ENCODE data around the gene OAS2.

DNA sequence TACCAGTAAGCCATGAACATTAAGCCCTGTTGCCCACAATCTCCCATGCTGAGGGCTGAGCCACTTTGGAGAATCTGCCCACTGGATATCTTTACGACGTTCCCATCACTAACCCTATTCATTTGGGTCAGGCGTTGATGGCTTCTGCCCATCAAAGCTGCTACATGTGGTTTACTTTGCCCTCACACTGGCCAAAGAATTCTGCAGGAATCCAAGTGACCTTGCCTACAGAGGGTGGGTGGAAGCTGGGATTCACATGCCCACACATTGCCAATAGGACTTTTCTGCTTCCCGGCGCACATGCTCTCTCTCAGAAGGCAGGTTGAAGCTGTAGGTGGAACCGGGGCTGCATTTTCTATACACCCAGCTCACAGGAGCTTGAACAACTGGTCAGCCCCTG is 28.3 kb downstream of the OAS2 start:
- TF ChIP-seq, protein P1, sequence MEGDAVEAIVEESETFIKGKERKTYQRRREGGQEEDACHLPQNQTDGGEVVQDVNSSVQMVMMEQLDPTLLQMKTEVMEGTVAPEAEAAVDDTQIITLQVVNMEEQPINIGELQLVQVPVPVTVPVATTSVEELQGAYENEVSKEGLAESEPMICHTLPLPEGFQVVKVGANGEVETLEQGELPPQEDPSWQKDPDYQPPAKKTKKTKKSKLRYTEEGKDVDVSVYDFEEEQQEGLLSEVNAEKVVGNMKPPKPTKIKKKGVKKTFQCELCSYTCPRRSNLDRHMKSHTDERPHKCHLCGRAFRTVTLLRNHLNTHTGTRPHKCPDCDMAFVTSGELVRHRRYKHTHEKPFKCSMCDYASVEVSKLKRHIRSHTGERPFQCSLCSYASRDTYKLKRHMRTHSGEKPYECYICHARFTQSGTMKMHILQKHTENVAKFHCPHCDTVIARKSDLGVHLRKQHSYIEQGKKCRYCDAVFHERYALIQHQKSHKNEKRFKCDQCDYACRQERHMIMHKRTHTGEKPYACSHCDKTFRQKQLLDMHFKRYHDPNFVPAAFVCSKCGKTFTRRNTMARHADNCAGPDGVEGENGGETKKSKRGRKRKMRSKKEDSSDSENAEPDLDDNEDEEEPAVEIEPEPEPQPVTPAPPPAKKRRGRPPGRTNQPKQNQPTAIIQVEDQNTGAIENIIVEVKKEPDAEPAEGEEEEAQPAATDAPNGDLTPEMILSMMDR (IDR thresholded peaks at IDR 0.05 in 2 of 3, conservative IDR thresholded peaks at IDR 0.05 in 1 of 3; ENCODE audit: control insufficient read depth in 2 of 3, extremely low read depth in 1 of 3, insufficient read depth in 1 of 3, low read depth in 3 of 3, low read length in 3 of 3), result no peak
- TF ChIP-seq HCFC1 (IDR thresholded peaks at IDR 0.05; ENCODE audit: low read length) (no peak), STAT3 (IDR thresholded peaks at IDR 0.05; ENCODE audit: low read depth, low read length) (no peak), POLR2AphosphoS5 (IDR thresholded peaks at IDR 0.05; ENCODE audit: low read length) (no peak), NFXL1 (IDR thresholded peaks at IDR 0.05; ENCODE audit: borderline replicate concordance) (no peak), IKZF1 (conservative IDR thresholded peaks at IDR 0.05) (no peak)
- TF ChIP-seq, protein P2, sequence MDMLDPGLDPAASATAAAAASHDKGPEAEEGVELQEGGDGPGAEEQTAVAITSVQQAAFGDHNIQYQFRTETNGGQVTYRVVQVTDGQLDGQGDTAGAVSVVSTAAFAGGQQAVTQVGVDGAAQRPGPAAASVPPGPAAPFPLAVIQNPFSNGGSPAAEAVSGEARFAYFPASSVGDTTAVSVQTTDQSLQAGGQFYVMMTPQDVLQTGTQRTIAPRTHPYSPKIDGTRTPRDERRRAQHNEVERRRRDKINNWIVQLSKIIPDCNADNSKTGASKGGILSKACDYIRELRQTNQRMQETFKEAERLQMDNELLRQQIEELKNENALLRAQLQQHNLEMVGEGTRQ (IDR thresholded peaks at IDR 0.05; ENCODE audit: borderline replicate concordance, low read depth, low read length), result no peak
